Measurements from ENCODE around the gene PLA2G1B. TPM values are rescaled to one million over a fixed set of nuclear protein-coding genes. Genes with fewer than 3 reads are reported as not detected.

The PLA2G1B gene
- total and polyA plus RNA-seq, 9 donors = 0.36 to 0.75 TPM; not detected in 7

GRCh38 chr12:120292661-120293531, 34.7 kb downstream of the PLA2G1B start, which contains the start of gene RNU4-1:
Gene RNU4-1, minus strand, starts transcription at chr12:120293237.
- peak within 1 kb of the TSS; percentile 99 for H3K27ac ChIP-seq (ENCODE audit: low read length)
- no peaks in the 10 kb centered on the region for H3K36me3 ChIP-seq (ENCODE audit: control insufficient read depth, insufficient read depth, low read length)
- no peaks in the 10 kb centered on the region for H3K27me3 ChIP-seq (ENCODE audit: control insufficient read depth, insufficient read depth, low read length)
- peak within 1 kb of the TSS; percentile 61 for H3K4me3 ChIP-seq (ENCODE audit: low read length)
- H3K9me3 ChIP-seq (replicated peaks; ENCODE audit: control insufficient read depth, low read depth, low read length) = no peaks in the 10 kb centered on the region
- peaks cover 8% of the 10 kb centered on the region for H3K4me1 ChIP-seq (ENCODE audit: control insufficient read depth, insufficient read depth, low read length)
- WGBS (ENCODE audit: insufficient coverage) = 0% methylated on average over 12 of the region's 29 CpGs
- peak; percentile 97 for DNase-seq

- DNase-seq = no peak
- H3K4me3 ChIP-seq (ENCODE audit: low read length) = peak overlapping the region; percentile 61
- H3K27ac ChIP-seq (ENCODE audit: low read length) = peak overlapping the region; percentile 99
- H3K4me1 ChIP-seq (ENCODE audit: control insufficient read depth, insufficient read depth, low read length) = peaks cover 11% of the 10 kb centered on the region
- no peaks in the 10 kb centered on the region for H3K9me3 ChIP-seq (replicated peaks; ENCODE audit: control insufficient read depth, low read depth, low read length)
- 0% methylated on average over 16 of the region's 17 CpGs for WGBS (ENCODE audit: insufficient coverage)
- H3K36me3 ChIP-seq (ENCODE audit: control insufficient read depth, insufficient read depth, low read length) = no peaks in the 10 kb centered on the region
- no peaks in the 10 kb centered on the region for H3K27me3 ChIP-seq (ENCODE audit: control insufficient read depth, insufficient read depth, low read length)
These were observed 35.2 kb downstream of the PLA2G1B start for GRCh38 chr12:120292411-120292660.

- Histone ChIP-seq H3K9me3 (replicated peaks; ENCODE audit: control insufficient read depth, low read depth, low read length) (no peaks in the 10 kb centered on the region), H3K27me3 (ENCODE audit: control insufficient read depth, insufficient read depth, low read length) (no peaks in the 10 kb centered on the region), H3K4me3 (ENCODE audit: low read length) (peak overlapping the region; percentile 18), H3K4me1 (ENCODE audit: control insufficient read depth, insufficient read depth, low read length) (peaks cover 11% of the 10 kb centered on the region), H3K27ac (ENCODE audit: low read length) (peak overlapping the region; percentile 99), H3K36me3 (ENCODE audit: control insufficient read depth, insufficient read depth, low read length) (no peaks in the 10 kb centered on the region)
- peak; percentile 38 for DNase-seq
- WGBS (ENCODE audit: insufficient coverage) = 29% methylated on average over 11 of the region's 22 CpGs
These were observed 36.8 kb downstream of the PLA2G1B start for GRCh38 chr12:120290609-120291305.

- DNase-seq = no peak
- peaks cover 11% of the 10 kb centered on the region for H3K4me1 ChIP-seq (ENCODE audit: control insufficient read depth, insufficient read depth, low read length)
- H3K27ac ChIP-seq (ENCODE audit: low read length) = no peak overlapping the region
- no peaks in the 10 kb centered on the region for H3K27me3 ChIP-seq (ENCODE audit: control insufficient read depth, insufficient read depth, low read length)
- no peak overlapping the region for H3K4me3 ChIP-seq (ENCODE audit: low read length)
- H3K36me3 ChIP-seq (ENCODE audit: control insufficient read depth, insufficient read depth, low read length) = no peaks in the 10 kb centered on the region
- H3K9me3 ChIP-seq (replicated peaks; ENCODE audit: control insufficient read depth, low read depth, low read length) = no peaks in the 10 kb centered on the region
- 73% methylated on average over 11 of the region's 12 CpGs for WGBS (ENCODE audit: insufficient coverage)
These were observed 40.1 kb downstream of the PLA2G1B start for GRCh38 chr12:120287491-120287890.

GRCh38 chr12:120286768-120287490, 40.6 kb downstream of the PLA2G1B start:
- WGBS (ENCODE audit: insufficient coverage) = 50% methylated on average over 4 of the region's 7 CpGs
- no peak for DNase-seq
- Histone ChIP-seq H3K27ac (ENCODE audit: low read length) (no peak overlapping the region), H3K9me3 (replicated peaks; ENCODE audit: control insufficient read depth, low read depth, low read length) (no peaks in the 10 kb centered on the region), H3K4me3 (ENCODE audit: low read length) (no peak overlapping the region), H3K36me3 (ENCODE audit: control insufficient read depth, insufficient read depth, low read length) (no peaks in the 10 kb centered on the region), H3K27me3 (ENCODE audit: control insufficient read depth, insufficient read depth, low read length) (no peaks in the 10 kb centered on the region), H3K4me1 (ENCODE audit: control insufficient read depth, insufficient read depth, low read length) (peaks cover 11% of the 10 kb centered on the region)

GRCh38 chr12:120284381-120284780, 43.2 kb downstream of the PLA2G1B start:
- Histone ChIP-seq H3K4me3 (ENCODE audit: low read length) (no peak overlapping the region), H3K4me1 (ENCODE audit: control insufficient read depth, insufficient read depth, low read length) (peaks cover 3% of the 10 kb centered on the region), H3K9me3 (replicated peaks; ENCODE audit: control insufficient read depth, low read depth, low read length) (no peaks in the 10 kb centered on the region), H3K27ac (ENCODE audit: low read length) (no peak overlapping the region), H3K36me3 (ENCODE audit: control insufficient read depth, insufficient read depth, low read length) (no peaks in the 10 kb centered on the region), H3K27me3 (ENCODE audit: control insufficient read depth, insufficient read depth, low read length) (no peaks in the 10 kb centered on the region)
- 80% methylated on average over 1 of the region's 3 CpGs for WGBS (ENCODE audit: insufficient coverage)
- no peak for DNase-seq

- Histone ChIP-seq H3K4me1 (ENCODE audit: control insufficient read depth, insufficient read depth, low read length) (peaks cover 3% of the 10 kb centered on the region), H3K4me3 (ENCODE audit: low read length) (no peak overlapping the region), H3K36me3 (ENCODE audit: control insufficient read depth, insufficient read depth, low read length) (no peaks in the 10 kb centered on the region), H3K27me3 (ENCODE audit: control insufficient read depth, insufficient read depth, low read length) (no peaks in the 10 kb centered on the region), H3K27ac (ENCODE audit: low read length) (no peak overlapping the region), H3K9me3 (replicated peaks; ENCODE audit: control insufficient read depth, low read depth, low read length) (no peaks in the 10 kb centered on the region)
- DNase-seq = no peak
- 45% methylated on average over 7 of the region's 7 CpGs for WGBS (ENCODE audit: insufficient coverage)
These were observed 44.3 kb downstream of the PLA2G1B start for GRCh38 chr12:120283318-120283717.

GRCh38 chr12:120278137-120279069, 49.2 kb downstream of the PLA2G1B start:
- H3K4me3 ChIP-seq (ENCODE audit: low read length) = no peak overlapping the region
- no peaks in the 10 kb centered on the region for H3K36me3 ChIP-seq (ENCODE audit: control insufficient read depth, insufficient read depth, low read length)
- H3K4me1 ChIP-seq (ENCODE audit: control insufficient read depth, insufficient read depth, low read length) = no peaks in the 10 kb centered on the region
- H3K9me3 ChIP-seq (replicated peaks; ENCODE audit: control insufficient read depth, low read depth, low read length) = no peaks in the 10 kb centered on the region
- no peak overlapping the region for H3K27ac ChIP-seq (ENCODE audit: low read length)
- DNase-seq = no peak
- no peaks in the 10 kb centered on the region for H3K27me3 ChIP-seq (ENCODE audit: control insufficient read depth, insufficient read depth, low read length)
- 94% methylated on average over 33 of the region's 57 CpGs for WGBS (ENCODE audit: insufficient coverage)

GRCh38 chr12:120276734-120277133, 50.8 kb downstream of the PLA2G1B start:
- 93% methylated on average over 3 of the region's 6 CpGs for WGBS (ENCODE audit: insufficient coverage)

More at GRCh38 chr12:120276734-120277133, 50.8 kb downstream of the PLA2G1B start:
- no peak for DNase-seq
- H3K9me3 ChIP-seq (replicated peaks; ENCODE audit: control insufficient read depth, low read depth, low read length) = no peaks in the 10 kb centered on the region
- H3K27ac ChIP-seq (ENCODE audit: low read length) = no peak overlapping the region
- no peak overlapping the region for H3K4me3 ChIP-seq (ENCODE audit: low read length)
- no peaks in the 10 kb centered on the region for H3K4me1 ChIP-seq (ENCODE audit: control insufficient read depth, insufficient read depth, low read length)
- H3K27me3 ChIP-seq (ENCODE audit: control insufficient read depth, insufficient read depth, low read length) = no peaks in the 10 kb centered on the region
- no peaks in the 10 kb centered on the region for H3K36me3 ChIP-seq (ENCODE audit: control insufficient read depth, insufficient read depth, low read length)
